HG02759 (cell line): ENCODE data around the gene SLC13A3.
A peak's percentile ranks its signal among the peaks of the same experiment; 100 is the strongest.

Source experiments
- ATAC-seq: cut with Tn5 transposase; IDR thresholded peaks from one replicate; pipeline ENCODE4 v1.9.1; 2021; ENCODE audit warnings: mild to moderate bottlenecking, moderate library complexity; ENCODE audit not compliant: unreplicated experiment

Gene SLC13A3

GRCh38 chr20:46562373-46563169, 88.7 kb downstream of the SLC13A3 start:
- ATAC-seq, result no peak

- no peak for ATAC-seq
Measured at GRCh38 chr20:46562009-46562372, 89.3 kb downstream of the SLC13A3 start.

GRCh38 chr20:46559685-46560440, 91.4 kb downstream of the SLC13A3 start:
- no peak for ATAC-seq

GRCh38 chr20:46559001-46559400, 92.3 kb downstream of the SLC13A3 start:
- ATAC-seq, result no peak

GRCh38 chr20:46558511-46558959, 92.7 kb downstream of the SLC13A3 start:
- ATAC-seq, result no peak

GRCh38 chr20:46557231-46557956, 93.9 kb downstream of the SLC13A3 start:
- ATAC-seq, result no peak

- ATAC-seq, result no peak
Measured at GRCh38 chr20:46555370-46555956, 95.8 kb downstream of the SLC13A3 start.

- no peak for ATAC-seq
Measured at GRCh38 chr20:46554828-46555227, 96.4 kb downstream of the SLC13A3 start.

GRCh38 chr20:46553926-46554325, 97.3 kb downstream of the SLC13A3 start:
- no peak for ATAC-seq

GRCh38 chr20:46552460-46553420, 98.5 kb downstream of the SLC13A3 start:
- ATAC-seq, result peak; percentile 80

- peak; percentile 34 for ATAC-seq
Measured at GRCh38 chr20:46551522-46552381, 99.5 kb downstream of the SLC13A3 start.

- ATAC-seq, result no peak
Measured at GRCh38 chr20:46550461-46550860, 100.8 kb downstream of the SLC13A3 start, which contains the start of gene OCSTAMP. Gene OCSTAMP, minus strand, starts transcription at chr20:46550654. Its CDS starts 94 bp downstream, at chr20:46550560.

GRCh38 chr20:46549188-46549972, 101.9 kb downstream of the SLC13A3 start:
- ATAC-seq, result no peak

GRCh38 chr20:46548688-46549087, 102.6 kb downstream of the SLC13A3 start:
- ATAC-seq, result no peak

GRCh38 chr20:46547995-46548394, 103.3 kb downstream of the SLC13A3 start:
- no peak for ATAC-seq

- ATAC-seq, result no peak
Measured at GRCh38 chr20:46546936-46547335, 104.3 kb downstream of the SLC13A3 start.

- no peak for ATAC-seq
Measured at GRCh38 chr20:46546298-46546697, 105.0 kb downstream of the SLC13A3 start.

GRCh38 chr20:46545827-46546138, 105.5 kb downstream of the SLC13A3 start:
- ATAC-seq, result no peak
